IPS-18c (cell line): ENCODE data around the gene COL8A1.
A peak's percentile ranks its signal among the peaks of the same experiment; 100 is the strongest.

ENCODE experiments used
- H3K4me3 ChIP-seq: 2 replicates; pipeline ENCODE4 v1.7.0; 2013; ENCODE audit warnings: low read depth, mild to moderate bottlenecking, low read length, moderate library complexity; ENCODE audit not compliant: insufficient read depth
- H3K9me3 ChIP-seq: one replicate; pipeline ENCODE4 v1.6.1; 2013; ENCODE audit warnings: mild to moderate bottlenecking, low read length, moderate library complexity; ENCODE audit not compliant: control insufficient read depth, insufficient read depth

COL8A1 gene

DNA sequence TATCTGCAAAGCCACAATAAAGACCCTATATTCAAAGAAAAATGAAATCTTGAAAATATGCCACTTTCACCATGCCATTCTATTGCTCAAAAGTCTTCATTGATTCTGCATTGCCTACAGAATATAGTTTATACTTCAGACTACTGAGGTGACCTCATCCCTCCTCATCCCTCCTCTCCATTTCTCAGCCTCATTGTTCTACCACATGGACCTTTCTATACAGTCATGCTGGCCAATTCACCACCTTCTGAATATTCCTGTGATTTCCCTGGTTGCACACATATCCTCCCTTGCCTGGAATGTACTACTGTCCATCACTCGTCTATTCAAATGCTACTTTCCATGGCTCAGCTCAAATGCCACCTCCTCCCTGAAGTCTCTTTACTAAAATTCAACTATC is 3.5 kb upstream of the COL8A1 start:
- Histone ChIP-seq H3K4me3 (no peak overlapping the region), H3K9me3 (no peaks in the 10 kb centered on the region)

DNA sequence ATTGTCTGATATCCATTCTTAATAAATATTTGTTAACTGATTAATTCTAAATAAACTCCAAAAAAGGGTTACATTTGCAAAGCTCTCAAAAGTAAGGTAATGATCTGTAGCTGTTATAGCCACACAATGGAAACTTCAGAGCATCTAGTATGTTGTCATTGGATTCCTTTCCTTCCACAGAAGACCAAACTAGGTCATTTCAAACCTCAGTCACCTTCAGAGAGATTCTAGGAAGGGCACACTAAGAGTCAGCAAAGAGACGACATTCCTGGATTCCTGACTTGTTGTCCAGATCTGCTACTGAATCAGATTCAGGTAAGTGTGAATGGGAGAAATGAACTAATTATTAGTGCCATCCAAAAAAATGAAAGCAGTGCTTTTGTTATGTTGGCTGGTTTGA is 3.0 kb upstream of the COL8A1 start:
- H3K9me3 ChIP-seq = no peaks in the 10 kb centered on the region
- H3K4me3 ChIP-seq = no peak overlapping the region

DNA sequence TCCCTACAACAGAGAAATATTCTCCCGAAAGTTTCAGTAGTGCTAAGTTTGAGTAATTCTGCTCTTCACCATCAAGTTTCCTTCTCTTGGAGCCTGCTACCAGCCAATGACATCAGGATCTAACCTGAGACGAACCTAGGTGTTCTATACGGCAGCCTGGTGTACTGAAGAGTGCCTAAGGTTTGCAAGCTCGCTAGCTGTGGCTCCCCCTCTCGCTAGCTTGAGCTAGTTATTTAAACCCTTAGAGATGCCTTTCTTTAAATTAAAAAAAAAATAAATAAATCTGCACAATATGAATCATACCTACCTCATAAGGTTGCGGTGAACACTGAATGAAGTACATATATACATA is 1.4 kb upstream of the COL8A1 start:
- Histone ChIP-seq H3K4me3 (peak overlapping the region; percentile 50; the same call in 1 of the 2 replicates), H3K9me3 (no peaks in the 10 kb centered on the region)

DNA sequence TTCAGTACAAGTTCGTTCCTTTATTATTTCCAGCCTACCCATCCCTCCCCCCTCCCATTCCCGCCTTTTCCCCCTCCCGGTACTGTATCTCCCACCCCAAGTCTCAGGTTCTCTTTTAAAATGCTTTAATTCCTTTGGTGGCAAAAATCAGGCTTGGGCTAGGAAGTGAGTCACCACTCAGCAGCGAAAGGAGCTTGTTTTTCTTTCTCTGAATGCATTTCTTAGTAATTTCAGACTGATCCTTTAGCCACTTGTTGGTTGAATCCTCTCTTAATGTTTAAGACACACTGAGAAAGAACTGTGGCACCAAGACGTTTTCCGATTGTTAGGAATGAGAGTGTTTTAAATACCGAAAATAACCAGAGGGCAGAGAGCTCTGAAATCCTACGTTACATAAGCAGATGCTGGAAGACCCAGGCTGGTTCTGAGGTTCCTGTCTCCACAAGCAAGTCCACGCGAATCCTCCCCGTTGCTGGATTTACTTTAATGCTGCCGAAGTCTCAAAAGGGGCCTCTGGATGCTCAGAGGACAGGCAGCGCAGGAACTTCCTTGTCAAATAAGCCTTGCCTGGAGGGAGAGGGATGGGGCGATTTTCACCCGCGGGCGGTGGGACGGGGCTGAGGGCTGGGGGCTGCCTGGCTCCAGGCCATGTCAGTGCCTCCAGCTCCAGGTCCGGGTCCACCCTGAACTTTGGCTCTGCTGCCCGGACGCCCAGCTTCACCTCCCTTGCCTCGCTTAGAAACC is 854 bp upstream of the COL8A1 start:
- Histone ChIP-seq H3K9me3 (no peaks in the 10 kb centered on the region), H3K4me3 (peak overlapping the region; percentile 50)

DNA sequence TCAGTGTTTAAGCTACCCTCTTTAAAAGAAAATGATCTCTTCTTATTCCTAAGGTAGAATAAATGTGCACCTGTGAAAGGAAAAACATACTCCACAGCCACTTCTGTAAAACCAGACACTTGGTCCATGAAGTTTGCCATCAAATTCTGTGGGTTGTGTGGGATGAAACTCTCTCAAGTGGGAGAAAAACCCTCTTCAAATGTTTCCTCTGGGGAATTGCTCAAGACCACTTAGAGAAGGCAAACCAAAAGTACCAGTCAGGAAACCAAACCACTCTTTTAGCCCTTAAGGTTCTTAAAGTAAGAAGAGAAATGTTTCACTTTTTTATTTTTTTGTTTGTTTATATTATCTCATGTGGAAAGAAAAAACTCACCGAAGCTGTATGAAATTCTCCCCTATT is 1.2 kb downstream of the COL8A1 start:
- H3K4me3 ChIP-seq = no peak overlapping the region
- H3K9me3 ChIP-seq = no peaks in the 10 kb centered on the region

DNA sequence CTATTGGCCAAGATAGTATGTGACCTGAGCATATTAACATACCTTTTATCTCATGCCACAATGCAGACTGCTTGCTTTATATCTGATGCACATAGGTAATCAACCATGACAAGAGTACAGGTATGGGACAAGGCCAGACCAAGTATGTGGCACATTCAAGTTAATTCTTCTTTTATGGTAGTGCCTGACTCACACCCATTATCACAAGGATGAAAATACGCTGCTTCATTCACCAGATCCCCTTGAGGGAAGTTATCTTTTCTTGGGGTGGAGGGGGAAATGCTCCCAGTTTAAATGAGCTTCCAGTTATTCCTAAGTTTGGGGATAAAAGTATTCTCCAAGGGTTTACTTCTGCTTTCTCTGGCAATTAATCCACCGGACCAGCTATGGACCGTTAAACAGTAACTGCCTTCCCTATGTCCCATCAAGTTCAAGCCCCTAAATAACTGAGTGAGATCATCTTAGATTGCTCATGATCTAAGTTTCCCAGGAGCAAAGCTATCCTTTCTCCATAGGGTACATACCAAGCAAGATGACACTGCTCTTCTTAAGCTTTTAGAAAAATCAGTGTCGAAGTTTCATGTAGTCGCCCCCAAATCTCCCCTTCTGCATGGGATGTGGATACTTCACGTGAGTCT is 1.9 kb downstream of the COL8A1 start:
- H3K9me3 ChIP-seq = no peaks in the 10 kb centered on the region
- H3K4me3 ChIP-seq = no peak overlapping the region

DNA sequence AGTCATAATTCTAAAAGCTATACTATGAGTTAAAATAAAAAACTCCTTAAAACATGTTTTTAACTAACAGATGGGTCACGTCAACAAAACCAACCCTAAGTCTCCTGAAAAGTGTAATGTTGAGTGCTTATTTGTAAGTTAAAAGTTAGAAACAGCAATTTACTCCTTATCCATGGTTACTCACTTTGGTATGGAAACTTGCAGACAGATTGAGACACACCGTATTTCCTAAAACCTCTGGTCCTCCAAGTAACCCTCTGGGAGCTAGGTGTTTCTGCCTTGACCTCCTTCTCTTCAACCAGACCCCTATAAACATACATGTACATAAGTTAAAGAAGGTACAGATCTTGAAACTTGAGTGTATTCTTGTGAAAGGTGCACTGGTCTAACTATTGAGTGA is 3.1 kb downstream of the COL8A1 start:
- Histone ChIP-seq H3K4me3 (no peak overlapping the region), H3K9me3 (no peaks in the 10 kb centered on the region)

DNA sequence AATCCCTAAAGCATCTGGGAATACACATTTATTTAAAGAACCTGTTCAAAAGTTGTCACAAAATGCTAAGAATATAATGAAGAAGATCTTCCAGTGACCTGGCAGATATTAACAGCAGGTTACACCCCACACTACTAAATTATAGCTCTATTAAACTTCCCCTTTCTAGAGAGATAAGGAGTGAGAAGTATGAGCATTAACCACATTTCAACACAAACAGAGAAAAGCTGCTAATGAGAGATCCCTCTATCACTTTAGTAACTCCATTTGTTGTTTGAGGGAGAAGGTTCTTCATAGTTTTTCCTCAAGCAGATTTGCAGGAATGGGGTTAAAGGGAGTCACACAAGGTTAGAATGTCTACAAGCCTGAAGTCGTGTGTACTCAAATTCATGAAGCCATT is 3.6 kb downstream of the COL8A1 start:
- no peak overlapping the region for H3K4me3 ChIP-seq

DNA sequence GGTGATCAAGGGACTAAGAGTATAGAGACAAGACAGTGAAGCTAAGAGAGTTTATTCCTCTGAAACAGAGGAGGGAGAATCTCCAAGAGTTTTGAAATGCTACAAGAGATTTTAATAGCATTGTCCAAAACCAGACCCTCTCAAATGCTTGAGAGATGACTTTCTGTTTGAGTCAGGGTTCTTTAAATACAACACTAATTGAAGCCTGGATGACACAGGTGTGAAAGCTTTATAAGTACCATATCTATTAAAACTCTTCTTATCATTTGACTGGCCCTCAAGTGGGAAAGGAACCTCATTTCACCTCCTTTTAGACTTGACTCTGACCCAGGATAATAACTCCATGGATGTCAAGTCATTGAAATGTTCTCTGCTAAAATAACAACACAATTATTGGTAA is 5.6 kb downstream of the COL8A1 start:
- H3K4me3 ChIP-seq = no peak overlapping the region
- no peaks in the 10 kb centered on the region for H3K9me3 ChIP-seq

More for the DNA sequence above, 3.6 kb downstream of the COL8A1 start:
- H3K9me3 ChIP-seq = no peaks in the 10 kb centered on the region

DNA sequence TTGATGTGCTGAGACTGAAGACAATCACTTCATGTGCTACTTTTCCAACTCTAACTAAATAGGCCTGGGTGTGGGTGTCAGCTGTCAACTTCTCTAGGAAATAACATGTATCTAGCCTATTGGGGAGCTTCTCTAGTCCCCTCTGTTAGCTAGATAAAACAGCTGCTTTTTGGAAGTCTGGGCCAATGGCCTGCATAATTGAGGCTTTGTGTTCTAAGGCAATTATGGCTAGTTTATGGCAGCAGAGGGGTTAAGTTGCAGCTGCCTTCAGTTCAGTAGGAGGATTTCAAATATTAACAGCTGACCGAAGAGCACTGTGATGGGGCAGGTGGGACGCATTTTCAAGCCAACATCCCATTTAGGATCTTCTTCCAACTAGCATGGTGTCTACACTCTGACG is 6.4 kb downstream of the COL8A1 start:
- no peak overlapping the region for H3K4me3 ChIP-seq
- no peaks in the 10 kb centered on the region for H3K9me3 ChIP-seq

DNA sequence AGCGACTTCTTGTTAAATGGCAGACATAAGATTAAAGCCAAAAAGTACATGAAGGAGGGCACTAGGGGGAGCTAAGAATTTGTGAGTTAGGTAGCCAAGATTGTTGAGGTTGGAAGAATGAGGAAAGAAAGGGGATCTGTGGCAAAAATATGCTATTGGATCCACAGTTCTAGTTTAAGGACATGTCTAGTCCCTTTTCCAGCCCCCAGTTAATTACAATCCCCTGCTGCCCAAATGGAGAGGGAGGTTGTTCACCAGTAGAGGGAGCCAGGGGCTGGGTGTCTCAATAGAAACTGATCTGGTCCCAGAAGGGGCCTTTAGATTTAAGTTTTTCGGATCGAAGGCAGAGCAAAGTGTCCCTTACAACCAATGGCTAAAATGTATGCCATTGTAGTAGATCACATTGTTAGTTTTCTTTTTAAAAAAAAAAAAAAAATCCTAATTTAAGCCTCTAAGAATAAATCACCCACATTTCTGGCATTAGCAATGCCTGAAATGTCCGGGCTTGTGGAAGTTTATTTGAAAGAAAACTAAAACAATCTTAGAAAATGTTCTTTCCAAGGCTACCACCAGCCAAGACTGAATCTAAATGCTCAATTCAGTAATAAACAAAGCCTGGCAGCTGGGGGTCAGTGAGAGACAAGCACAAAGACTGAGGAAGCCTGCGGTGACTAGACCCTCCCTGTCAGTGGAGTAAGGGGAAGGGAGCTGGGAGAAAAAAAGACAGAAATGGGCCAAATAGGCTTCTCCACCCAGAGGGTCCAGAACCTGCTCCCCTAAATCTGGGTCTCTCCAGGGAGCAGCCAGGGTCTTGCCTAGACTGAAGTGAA is 7.1 kb downstream of the COL8A1 start:
- H3K4me3 ChIP-seq = no peak overlapping the region
- H3K9me3 ChIP-seq = no peaks in the 10 kb centered on the region

DNA sequence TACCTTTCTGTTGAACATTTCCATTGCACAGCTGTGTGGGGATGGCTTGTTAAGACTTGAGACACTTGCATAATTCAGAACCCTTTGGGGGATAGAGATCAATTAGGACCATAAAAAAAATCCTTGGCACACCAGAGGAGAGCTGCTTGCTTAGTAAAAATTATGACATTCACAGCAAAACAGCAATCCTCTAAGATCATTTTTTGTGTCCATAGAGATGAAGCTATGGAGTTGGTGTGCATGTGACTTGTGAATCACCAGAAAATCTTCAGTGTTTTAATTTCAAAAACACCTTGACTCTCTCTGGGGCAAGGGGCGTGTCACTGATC is 7.7 kb downstream of the COL8A1 start:
- Histone ChIP-seq H3K4me3 (no peak overlapping the region), H3K9me3 (no peaks in the 10 kb centered on the region)

DNA sequence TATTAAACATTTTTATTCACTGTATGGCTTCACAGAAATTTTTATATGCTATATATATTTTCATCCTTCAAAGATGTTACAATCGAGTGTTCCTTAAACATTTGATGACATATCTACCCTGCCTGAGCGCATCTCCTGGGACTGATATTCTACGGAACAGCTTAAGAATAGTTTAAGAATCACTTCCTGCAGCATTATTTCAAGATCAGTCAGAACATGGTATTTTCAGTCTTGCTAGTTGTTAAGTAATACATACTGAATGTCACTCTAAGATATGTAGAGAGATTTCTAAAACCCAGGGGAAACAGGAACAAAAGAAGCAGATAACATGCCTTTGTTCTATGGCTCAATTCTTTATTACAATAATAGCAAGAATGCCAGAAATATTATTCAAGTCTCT is 8.7 kb downstream of the COL8A1 start:
- Histone ChIP-seq H3K4me3 (no peak overlapping the region), H3K9me3 (no peaks in the 10 kb centered on the region)

DNA sequence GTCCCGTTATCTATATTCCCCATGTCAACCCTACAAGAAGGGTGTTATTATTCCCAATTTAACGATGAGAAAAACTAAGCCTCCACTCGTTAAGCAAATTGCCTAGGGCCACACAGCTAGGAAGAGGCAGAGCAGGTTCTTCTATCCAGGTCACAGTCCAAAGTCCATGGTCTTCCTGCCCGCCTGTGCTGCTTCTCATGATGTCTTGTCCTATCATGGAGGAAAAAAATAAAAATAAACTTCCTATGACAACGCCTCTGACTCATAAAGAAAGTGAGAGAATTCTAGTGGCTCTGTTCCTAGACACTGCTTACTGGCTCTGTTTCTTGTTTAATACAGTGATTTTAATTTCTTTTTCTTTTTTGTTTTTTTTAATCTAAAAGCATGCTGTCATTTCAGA is 9.7 kb downstream of the COL8A1 start:
- Histone ChIP-seq H3K9me3 (no peaks in the 10 kb centered on the region), H3K4me3 (no peak overlapping the region)

DNA sequence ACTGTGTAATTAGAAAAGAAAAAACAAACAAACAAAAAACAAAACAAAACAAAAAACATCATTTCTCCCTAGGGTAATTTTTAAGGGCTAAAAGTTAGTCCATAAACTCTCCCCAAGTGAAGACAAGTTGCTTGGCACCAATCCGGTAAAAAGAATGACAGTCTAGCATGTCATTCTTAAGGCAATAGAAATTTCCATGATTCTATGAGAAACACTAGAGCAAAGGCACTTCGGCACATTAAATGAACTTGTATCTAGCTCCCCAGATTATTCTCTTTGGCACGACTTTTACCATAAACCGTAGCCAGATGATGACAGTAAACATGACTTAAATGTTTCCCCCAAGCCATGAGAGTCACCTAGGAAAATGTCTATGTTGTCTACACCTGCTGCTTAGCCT is 10.1 kb downstream of the COL8A1 start:
- Histone ChIP-seq H3K9me3 (no peaks in the 10 kb centered on the region), H3K4me3 (no peak overlapping the region)

DNA sequence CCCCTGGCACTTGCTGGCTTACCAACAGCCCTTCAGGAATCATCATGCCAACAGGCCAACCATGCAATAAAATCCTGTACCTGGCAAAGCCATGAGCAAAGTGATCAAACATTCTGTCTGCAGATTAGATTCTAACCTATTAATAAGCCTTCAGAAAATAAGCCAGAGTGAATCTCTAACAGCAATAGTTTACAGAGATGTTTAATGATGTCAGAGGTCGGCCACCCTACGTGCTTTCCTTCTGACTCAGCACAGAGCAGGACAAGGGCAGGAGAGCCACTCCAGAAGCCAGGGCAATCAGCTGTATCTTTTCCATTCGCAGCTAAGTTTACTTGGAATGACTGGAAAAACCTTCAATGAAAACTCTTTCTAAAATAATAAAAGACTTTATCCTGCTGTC is 13.1 kb downstream of the COL8A1 start:
- Histone ChIP-seq H3K9me3 (no peaks in the 10 kb centered on the region), H3K4me3 (no peak overlapping the region)

DNA sequence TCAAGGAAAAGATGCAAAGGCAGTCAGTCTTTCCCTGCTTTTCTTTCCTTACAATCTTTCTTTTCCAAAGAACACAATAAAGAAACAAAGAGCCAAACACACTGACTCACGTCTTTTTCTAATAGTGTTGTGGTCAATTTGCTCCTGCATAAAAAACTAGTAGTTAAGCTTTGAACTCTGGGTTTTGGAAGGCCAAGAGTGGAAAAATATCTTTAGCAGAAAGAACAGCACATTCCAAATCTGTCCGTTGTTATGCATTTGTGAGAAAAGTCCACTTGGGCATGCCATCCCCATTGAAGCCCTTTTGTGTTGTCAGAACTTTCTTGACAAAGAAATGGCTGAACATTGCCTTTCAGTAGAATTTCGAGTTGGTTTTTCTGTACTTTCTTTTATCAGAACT is 18.2 kb downstream of the COL8A1 start:
- Histone ChIP-seq H3K4me3 (no peak overlapping the region), H3K9me3 (no peaks in the 10 kb centered on the region)

DNA sequence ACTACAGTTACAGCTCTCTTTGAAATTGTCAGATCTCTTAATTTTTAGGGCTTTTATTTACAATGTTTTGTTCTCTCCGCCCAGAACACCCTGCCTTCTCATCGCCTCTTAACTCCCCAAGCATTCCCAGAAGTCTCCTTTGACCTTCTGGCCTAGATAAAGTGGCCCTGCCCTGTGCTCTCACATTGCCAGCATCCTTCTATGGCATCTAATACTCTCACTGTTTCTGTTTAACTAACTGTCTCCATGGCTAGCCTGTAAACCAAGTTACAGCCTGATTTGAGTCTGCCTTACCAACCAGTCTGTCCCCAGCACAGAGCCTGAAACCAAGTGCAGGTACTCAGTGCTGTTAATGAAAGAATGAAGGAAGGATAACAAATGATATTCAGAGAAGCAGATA is 19.9 kb downstream of the COL8A1 start:
- no peaks in the 10 kb centered on the region for H3K9me3 ChIP-seq
- H3K4me3 ChIP-seq = no peak overlapping the region
